WTC11 (cell line): ENCODE measurements around the gene FGF12. TPM values are rescaled to one million over a fixed set of nuclear protein-coding genes. Genes with fewer than 3 reads are reported as not detected.
"Not testable (repeated sequence)": the region's sequence is repeated elsewhere in the genome, so short reads cannot be mapped to it uniquely, and the experiment has no call there.

Experiments used
- ATAC-seq: fragments of 200-7000 bp; cut with Tn5 transposase; 2 replicates; pipeline ENCODE4 v1.10.0; 2021; ENCODE audit warnings: mild to moderate bottlenecking, moderate library complexity
- CTCF ChIA-PET: fragments of 300-600 bp; sonication (Branson Sonifier 250); formaldehyde crosslinking; loops from one replicate; lab custom pipeline; 2021; ENCODE audit warnings: antibody characterized with exemption; lab: Charles Lee
- POLR2A ChIA-PET: fragments of 350-600 bp; sonication (Branson Sonifier 250); formaldehyde crosslinking; loops from one replicate; lab custom pipeline; 2021; ENCODE audit warnings: antibody characterized with exemption; lab: Charles Lee
- DNase-seq: peaks from one replicate; pipeline ENCODE4 v3.0.0; 2021; ENCODE audit warnings: low spot score
- H3K27ac Mint-ChIP-seq: 2 replicates; pipeline ENCODE4 v1.8.0; 2021; ENCODE audit warnings: mixed read lengths
- H3K27me3 Mint-ChIP-seq: 2 replicates; pipeline ENCODE4 v1.8.0; 2021; ENCODE audit warnings: low read depth, mild to moderate bottlenecking, moderate library complexity, mixed read lengths
- H3K36me3 Mint-ChIP-seq: 2 replicates; pipeline ENCODE4 v1.8.0; 2021; ENCODE audit warnings: mixed read lengths
- H3K4me1 Mint-ChIP-seq: 2 replicates; pipeline ENCODE4 v1.8.0; 2022; ENCODE audit warnings: mixed read lengths
- H3K4me3 Mint-ChIP-seq: 2 replicates; pipeline ENCODE4 v1.8.0; 2021; ENCODE audit warnings: mild to moderate bottlenecking, moderate library complexity, mixed read lengths
- H3K9me3 Mint-ChIP-seq: 2 replicates; pipeline ENCODE4 v1.8.0; 2021; ENCODE audit warnings: mixed read lengths
- ELF4 ChIP-seq: sonication (generic); formaldehyde crosslinking; IDR thresholded peaks from 2 replicates; pipeline ENCODE4 v1.8.1; 2022; ENCODE audit warnings: low read depth, mild to moderate bottlenecking, moderate library complexity, missing genetic modification reagents
- GABPB1 ChIP-seq: sonication (generic); formaldehyde crosslinking; IDR thresholded peaks from 2 replicates; pipeline ENCODE4 v1.8.1; 2023; ENCODE audit warnings: mild to moderate bottlenecking, missing genetic modification reagents
- NFATC4 ChIP-seq: fragments of 250-450 bp; sonication (Bioruptor Pico); IDR thresholded peaks from 2 replicates; pipeline ENCODE4 v1.9.0; 2021; ENCODE audit warnings: mild to moderate bottlenecking
- OVOL2 ChIP-seq: fragments of 250-450 bp; sonication (Bioruptor Pico); IDR thresholded peaks from 2 replicates; pipeline ENCODE4 v1.9.0; 2021; ENCODE audit warnings: mild to moderate bottlenecking, borderline replicate concordance
- RELA ChIP-seq: sonication (generic); formaldehyde crosslinking; IDR thresholded peaks from 2 replicates; pipeline ENCODE4 v1.8.1; 2022; ENCODE audit warnings: missing genetic modification reagents, mild to moderate bottlenecking, borderline replicate concordance
- SMAD3 ChIP-seq: sonication (generic); formaldehyde crosslinking; IDR thresholded peaks from 2 replicates; pipeline ENCODE4 v1.8.0; 2022; ENCODE audit warnings: missing genetic modification reagents, mild to moderate bottlenecking, borderline replicate concordance
- SMAD4 ChIP-seq: sonication (generic); formaldehyde crosslinking; IDR thresholded peaks from 2 replicates; pipeline ENCODE4 v1.8.0; 2022; ENCODE audit warnings: mild to moderate bottlenecking, missing genetic modification reagents
- TEAD1 ChIP-seq: sonication (generic); formaldehyde crosslinking; IDR thresholded peaks from 2 replicates; pipeline ENCODE4 v1.8.0; 2022; ENCODE audit warnings: mild to moderate bottlenecking, missing genetic modification reagents
- ZNF263 ChIP-seq: sonication (generic); formaldehyde crosslinking; IDR thresholded peaks from 2 replicates; pipeline ENCODE4 v1.8.1; 2022; ENCODE audit warnings: low read depth, mild to moderate bottlenecking, moderate library complexity, missing genetic modification reagents
- total RNA-seq: library from RNA; stranded (reverse); gene quantifications from 3 replicates; pipeline ENCODE4 v1.2.3, GENCODE V29; 2021
- TF ChIP-seq, protein P1 (sequence below): sonication (generic); formaldehyde crosslinking; IDR thresholded peaks from 2 replicates; pipeline ENCODE4 v1.8.1; 2023; ENCODE audit warnings: mild to moderate bottlenecking, missing genetic modification reagents
- TF ChIP-seq, protein P2 (sequence below): fragments of 250-450 bp; sonication (Bioruptor Pico); IDR thresholded peaks from 2 replicates; pipeline ENCODE4 v2.1.2; 2022; ENCODE audit warnings: mild to moderate bottlenecking, moderate library complexity
- TF ChIP-seq, protein P3 (sequence below): fragments of 250-450 bp; sonication (Bioruptor Pico); IDR thresholded peaks from 2 replicates; pipeline ENCODE4 v1.9.0; 2021; ENCODE audit warnings: mild to moderate bottlenecking
- TF ChIP-seq, protein P4 (sequence below): sonication (generic); formaldehyde crosslinking; IDR thresholded peaks from 2 replicates; pipeline ENCODE4 v1.8.0; 2023; ENCODE audit warnings: missing genetic modification reagents
- TF ChIP-seq, protein P5 (sequence below): sonication (generic); formaldehyde crosslinking; IDR thresholded peaks from 2 replicates; pipeline ENCODE4 v1.8.0; 2023; ENCODE audit warnings: mild to moderate bottlenecking, missing genetic modification reagents
- TF ChIP-seq, protein P6 (sequence below): sonication (generic); formaldehyde crosslinking; IDR thresholded peaks from 2 replicates; pipeline ENCODE4 v1.8.0; 2022; ENCODE audit warnings: mild to moderate bottlenecking, missing genetic modification reagents
- TF ChIP-seq, protein P7 (sequence below): sonication (generic); formaldehyde crosslinking; conservative IDR thresholded peaks from 2 replicates; pipeline ENCODE4 v1.8.1; 2022; ENCODE audit warnings: mild to moderate bottlenecking, missing genetic modification reagents

The FGF12 gene
- total RNA-seq, 1 experiment from 2014 or later: 13.5 TPM

DNA sequence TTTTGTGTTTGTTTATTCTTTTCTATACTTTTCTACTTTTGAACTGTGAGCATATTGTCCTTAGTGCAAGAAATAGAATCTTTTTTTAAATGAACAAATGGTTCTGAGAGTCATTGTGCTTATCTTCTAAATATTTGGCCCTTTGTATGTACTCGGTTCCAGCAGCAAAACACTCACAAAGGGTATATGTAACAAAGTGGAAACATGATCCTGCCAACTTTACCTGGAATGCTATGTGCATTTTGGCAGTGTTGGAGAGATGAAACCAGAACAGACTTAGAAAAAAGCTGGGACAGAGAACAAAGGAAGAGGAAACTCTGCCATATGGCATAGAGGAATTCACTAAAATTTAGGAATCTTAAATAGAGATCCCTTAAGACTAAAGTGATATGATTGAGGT, 150.1 kb downstream of the FGF12 start:
- Mint-ChIP-seq H3K27ac (no peak overlapping the region), H3K4me3 (no peak overlapping the region), H3K4me1 (no peaks in the 10 kb centered on the region), H3K36me3 (no peaks in the 10 kb centered on the region), H3K27me3 (no peaks in the 10 kb centered on the region)
- DNase-seq (no peak), ATAC-seq (no peak)
- ChIA-PET POLR2A (no interaction called here), CTCF (no interaction called here)
- TF ChIP-seq OVOL2: no peak
- TF ChIP-seq, all 79 proteins: peak for 0
- peaks cover 21% of the 10 kb centered on the region for H3K9me3 Mint-ChIP-seq

DNA sequence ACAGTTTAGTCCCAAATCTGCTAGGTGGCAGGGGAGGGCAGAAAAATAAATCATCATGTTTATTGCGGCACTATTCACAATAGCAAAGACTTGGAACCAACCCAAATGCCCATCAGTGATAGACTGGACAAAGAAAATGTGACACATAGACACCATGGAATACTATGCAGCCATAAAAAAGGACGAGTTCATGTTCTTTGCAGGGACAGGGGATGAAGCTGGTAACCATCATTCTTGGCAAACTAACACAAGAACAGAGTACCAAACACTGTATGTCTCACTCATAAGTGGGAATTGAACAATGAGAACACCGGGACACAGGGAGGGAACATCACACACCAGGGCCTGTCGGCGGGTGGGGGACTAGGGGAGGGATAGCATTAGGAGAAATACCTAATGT, 150.6 kb downstream of the FGF12 start:
- not testable (repeated sequence) for ATAC-seq

DNA sequence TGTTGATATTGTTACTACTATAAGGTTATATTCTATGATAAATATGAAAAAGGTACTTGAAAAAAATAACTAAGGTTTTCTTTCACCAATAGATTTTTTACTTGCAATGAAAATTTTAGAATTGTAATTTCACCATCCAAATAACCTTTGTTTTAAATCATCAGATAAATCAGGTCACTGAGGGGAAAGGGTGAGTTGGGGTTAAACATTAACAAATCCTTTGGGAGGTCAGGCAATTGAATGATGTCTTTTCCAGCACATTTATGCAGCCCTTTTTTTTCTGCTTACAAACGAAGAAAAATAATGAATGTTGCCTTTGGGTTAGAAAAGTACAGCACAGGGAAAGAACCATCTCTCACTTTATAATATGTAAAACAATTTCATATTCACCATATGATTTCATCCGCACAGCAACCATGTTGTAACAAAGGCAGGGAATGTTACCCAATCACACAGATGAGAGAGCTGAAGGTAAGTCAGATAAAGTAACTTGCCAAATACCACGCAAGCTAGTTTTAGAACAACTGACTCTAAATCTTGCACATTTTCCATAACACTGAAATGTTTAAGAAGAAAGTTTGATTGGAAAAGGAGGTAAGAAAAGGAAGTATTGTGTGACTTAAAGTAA, 151.3 kb downstream of the FGF12 start:
- ChIA-PET CTCF (interaction anchor here (0.6 kb wide), 1 partner anchor 212 kb away, joined by 3 read pairs; no protein-coding TSS in a partner anchor), POLR2A (no interaction called here)
- no peaks in the 10 kb centered on the region for H3K4me1 Mint-ChIP-seq
- no peak for TF ChIP-seq OVOL2
- TF ChIP-seq, protein P1, sequence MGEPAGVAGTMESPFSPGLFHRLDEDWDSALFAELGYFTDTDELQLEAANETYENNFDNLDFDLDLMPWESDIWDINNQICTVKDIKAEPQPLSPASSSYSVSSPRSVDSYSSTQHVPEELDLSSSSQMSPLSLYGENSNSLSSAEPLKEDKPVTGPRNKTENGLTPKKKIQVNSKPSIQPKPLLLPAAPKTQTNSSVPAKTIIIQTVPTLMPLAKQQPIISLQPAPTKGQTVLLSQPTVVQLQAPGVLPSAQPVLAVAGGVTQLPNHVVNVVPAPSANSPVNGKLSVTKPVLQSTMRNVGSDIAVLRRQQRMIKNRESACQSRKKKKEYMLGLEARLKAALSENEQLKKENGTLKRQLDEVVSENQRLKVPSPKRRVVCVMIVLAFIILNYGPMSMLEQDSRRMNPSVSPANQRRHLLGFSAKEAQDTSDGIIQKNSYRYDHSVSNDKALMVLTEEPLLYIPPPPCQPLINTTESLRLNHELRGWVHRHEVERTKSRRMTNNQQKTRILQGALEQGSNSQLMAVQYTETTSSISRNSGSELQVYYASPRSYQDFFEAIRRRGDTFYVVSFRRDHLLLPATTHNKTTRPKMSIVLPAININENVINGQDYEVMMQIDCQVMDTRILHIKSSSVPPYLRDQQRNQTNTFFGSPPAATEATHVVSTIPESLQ: no peak
- TF ChIP-seq, protein P2, sequence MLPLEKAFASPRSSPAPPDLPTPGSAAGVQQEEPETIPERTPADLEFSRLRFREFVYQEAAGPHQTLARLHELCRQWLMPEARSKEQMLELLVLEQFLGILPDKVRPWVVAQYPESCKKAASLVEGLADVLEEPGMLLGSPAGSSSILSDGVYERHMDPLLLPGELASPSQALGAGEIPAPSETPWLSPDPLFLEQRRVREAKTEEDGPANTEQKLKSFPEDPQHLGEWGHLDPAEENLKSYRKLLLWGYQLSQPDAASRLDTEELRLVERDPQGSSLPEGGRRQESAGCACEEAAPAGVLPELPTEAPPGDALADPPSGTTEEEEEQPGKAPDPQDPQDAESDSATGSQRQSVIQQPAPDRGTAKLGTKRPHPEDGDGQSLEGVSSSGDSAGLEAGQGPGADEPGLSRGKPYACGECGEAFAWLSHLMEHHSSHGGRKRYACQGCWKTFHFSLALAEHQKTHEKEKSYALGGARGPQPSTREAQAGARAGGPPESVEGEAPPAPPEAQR: no peak
- no peak for TF ChIP-seq ELF4 (CRISPR knock-in tag)
- TF ChIP-seq SMAD3 (CRISPR knock-in tag): no peak
- TF ChIP-seq, protein P3, sequence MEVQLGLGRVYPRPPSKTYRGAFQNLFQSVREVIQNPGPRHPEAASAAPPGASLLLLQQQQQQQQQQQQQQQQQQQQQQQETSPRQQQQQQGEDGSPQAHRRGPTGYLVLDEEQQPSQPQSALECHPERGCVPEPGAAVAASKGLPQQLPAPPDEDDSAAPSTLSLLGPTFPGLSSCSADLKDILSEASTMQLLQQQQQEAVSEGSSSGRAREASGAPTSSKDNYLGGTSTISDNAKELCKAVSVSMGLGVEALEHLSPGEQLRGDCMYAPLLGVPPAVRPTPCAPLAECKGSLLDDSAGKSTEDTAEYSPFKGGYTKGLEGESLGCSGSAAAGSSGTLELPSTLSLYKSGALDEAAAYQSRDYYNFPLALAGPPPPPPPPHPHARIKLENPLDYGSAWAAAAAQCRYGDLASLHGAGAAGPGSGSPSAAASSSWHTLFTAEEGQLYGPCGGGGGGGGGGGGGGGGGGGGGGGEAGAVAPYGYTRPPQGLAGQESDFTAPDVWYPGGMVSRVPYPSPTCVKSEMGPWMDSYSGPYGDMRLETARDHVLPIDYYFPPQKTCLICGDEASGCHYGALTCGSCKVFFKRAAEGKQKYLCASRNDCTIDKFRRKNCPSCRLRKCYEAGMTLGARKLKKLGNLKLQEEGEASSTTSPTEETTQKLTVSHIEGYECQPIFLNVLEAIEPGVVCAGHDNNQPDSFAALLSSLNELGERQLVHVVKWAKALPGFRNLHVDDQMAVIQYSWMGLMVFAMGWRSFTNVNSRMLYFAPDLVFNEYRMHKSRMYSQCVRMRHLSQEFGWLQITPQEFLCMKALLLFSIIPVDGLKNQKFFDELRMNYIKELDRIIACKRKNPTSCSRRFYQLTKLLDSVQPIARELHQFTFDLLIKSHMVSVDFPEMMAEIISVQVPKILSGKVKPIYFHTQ (CRISPR knock-in tag): no peak
- TF ChIP-seq SMAD4 (CRISPR knock-in tag): no peak
- no peak for TF ChIP-seq NFATC4 (CRISPR knock-in tag)
- TF ChIP-seq, protein P4, sequence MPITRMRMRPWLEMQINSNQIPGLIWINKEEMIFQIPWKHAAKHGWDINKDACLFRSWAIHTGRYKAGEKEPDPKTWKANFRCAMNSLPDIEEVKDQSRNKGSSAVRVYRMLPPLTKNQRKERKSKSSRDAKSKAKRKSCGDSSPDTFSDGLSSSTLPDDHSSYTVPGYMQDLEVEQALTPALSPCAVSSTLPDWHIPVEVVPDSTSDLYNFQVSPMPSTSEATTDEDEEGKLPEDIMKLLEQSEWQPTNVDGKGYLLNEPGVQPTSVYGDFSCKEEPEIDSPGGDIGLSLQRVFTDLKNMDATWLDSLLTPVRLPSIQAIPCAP (CRISPR knock-in tag): no peak
- TF ChIP-seq GABPB1: no peak
- TF ChIP-seq, protein P5, sequence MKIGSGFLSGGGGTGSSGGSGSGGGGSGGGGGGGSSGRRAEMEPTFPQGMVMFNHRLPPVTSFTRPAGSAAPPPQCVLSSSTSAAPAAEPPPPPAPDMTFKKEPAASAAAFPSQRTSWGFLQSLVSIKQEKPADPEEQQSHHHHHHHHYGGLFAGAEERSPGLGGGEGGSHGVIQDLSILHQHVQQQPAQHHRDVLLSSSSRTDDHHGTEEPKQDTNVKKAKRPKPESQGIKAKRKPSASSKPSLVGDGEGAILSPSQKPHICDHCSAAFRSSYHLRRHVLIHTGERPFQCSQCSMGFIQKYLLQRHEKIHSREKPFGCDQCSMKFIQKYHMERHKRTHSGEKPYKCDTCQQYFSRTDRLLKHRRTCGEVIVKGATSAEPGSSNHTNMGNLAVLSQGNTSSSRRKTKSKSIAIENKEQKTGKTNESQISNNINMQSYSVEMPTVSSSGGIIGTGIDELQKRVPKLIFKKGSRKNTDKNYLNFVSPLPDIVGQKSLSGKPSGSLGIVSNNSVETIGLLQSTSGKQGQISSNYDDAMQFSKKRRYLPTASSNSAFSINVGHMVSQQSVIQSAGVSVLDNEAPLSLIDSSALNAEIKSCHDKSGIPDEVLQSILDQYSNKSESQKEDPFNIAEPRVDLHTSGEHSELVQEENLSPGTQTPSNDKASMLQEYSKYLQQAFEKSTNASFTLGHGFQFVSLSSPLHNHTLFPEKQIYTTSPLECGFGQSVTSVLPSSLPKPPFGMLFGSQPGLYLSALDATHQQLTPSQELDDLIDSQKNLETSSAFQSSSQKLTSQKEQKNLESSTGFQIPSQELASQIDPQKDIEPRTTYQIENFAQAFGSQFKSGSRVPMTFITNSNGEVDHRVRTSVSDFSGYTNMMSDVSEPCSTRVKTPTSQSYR (CRISPR knock-in tag): no peak
- TF ChIP-seq, protein P6, sequence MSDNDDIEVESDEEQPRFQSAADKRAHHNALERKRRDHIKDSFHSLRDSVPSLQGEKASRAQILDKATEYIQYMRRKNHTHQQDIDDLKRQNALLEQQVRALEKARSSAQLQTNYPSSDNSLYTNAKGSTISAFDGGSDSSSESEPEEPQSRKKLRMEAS: no peak
- no peak for TF ChIP-seq ZNF263 (CRISPR knock-in tag)
- TF ChIP-seq, protein P7, sequence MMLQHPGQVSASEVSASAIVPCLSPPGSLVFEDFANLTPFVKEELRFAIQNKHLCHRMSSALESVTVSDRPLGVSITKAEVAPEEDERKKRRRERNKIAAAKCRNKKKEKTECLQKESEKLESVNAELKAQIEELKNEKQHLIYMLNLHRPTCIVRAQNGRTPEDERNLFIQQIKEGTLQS: no peak
- TF ChIP-seq RELA: no peak
- no peak for TF ChIP-seq TEAD1 (CRISPR knock-in tag)
- H3K36me3 Mint-ChIP-seq: no peaks in the 10 kb centered on the region
- ATAC-seq (no peak), DNase-seq (no peak)
- H3K27ac Mint-ChIP-seq: no peak overlapping the region
- no peaks in the 10 kb centered on the region; the same call in 1 of the 2 replicates for H3K27me3 Mint-ChIP-seq
- no peak overlapping the region for H3K4me3 Mint-ChIP-seq
- H3K9me3 Mint-ChIP-seq: peaks cover 21% of the 10 kb centered on the region

More for the DNA sequence above, 150.6 kb downstream of the FGF12 start:
- peaks cover 21% of the 10 kb centered on the region for H3K9me3 Mint-ChIP-seq
- H3K4me1 Mint-ChIP-seq, POLR2A ChIA-PET, H3K4me3 Mint-ChIP-seq, H3K27me3 Mint-ChIP-seq, DNase-seq, CTCF ChIA-PET, H3K27ac Mint-ChIP-seq, H3K36me3 Mint-ChIP-seq: not testable (repeated sequence)
